Frontal cortex (tissue), 4 donors: ENCODE measurements around the gene S100A1. TPM values are rescaled to one million over a fixed set of nuclear protein-coding genes. Genes with fewer than 3 reads are reported as not detected.
"Not testable (repeated sequence)": the region's sequence is repeated elsewhere in the genome, so short reads cannot be mapped to it uniquely, and the experiment has no call there.

Source experiments
- DNase-seq, 2 donors: peaks; one replicate each; pipeline ENCODE4 v3.0.0; 2012; ENCODE audit warnings: low spot score in 2 of 2
- FAIRE-seq: peaks from 2 replicates; lab custom pipeline; 2012; peaks lifted over from hg19 to GRCh38; lab: Jason Lieb, UNC
- total RNA-seq: library from RNA; depleted of rRNA; stranded (reverse); fragments of >200 nt; gene quantifications from one replicate; pipeline ENCODE4 v1.2.3, GENCODE V29; 2014
- donor health status: control.
- donor health status: control.
- donor health status: control.

S100A1 gene
- total RNA-seq, 1 donor from 2014 or later: 1.2 TPM

DNA sequence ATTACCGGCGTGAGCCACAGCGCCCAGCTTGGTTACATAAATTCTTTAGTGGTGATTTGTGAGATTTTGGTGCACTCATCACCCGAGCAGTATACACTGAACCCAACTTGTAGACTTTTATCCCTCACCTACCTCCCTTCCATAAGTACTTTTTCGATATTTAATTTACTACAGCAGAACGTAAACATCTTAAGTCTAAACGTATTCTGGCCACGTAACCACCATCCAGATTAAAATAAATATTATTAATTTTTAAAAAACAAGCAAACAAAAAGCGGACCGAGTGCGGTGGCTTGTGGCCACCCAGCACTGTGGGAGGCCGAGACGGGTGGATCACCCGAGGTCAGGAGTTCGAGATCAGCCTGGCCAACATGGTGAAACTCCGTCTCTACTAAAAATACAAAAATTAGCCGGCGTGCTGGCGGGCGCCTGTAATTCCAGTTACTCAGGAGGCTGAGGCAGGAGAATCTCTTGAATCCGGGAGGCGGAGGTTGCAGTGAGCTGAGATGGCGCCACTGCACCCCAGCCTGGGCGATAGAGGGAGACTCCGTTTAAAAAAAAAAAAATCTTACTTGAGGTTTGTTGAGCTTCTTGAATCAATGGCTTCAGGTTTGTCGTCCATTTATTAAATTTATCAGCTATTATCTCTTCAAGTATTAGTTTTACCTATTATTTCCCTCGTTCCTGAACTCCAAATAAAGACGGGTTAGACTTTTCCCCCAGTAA is 43.6 kb downstream of the S100A1 start:
- FAIRE-seq, DNase-seq: not testable (repeated sequence)

GRCh38 chr1:153673511-153673910 is 45.3 kb downstream of the S100A1 start:
- FAIRE-seq (no peak), DNase-seq (no peak)

GRCh38 chr1:153677718-153678518 is 49.7 kb downstream of the S100A1 start:
- FAIRE-seq (no peak), DNase-seq (peak; percentile 68 to 76)

DNA sequence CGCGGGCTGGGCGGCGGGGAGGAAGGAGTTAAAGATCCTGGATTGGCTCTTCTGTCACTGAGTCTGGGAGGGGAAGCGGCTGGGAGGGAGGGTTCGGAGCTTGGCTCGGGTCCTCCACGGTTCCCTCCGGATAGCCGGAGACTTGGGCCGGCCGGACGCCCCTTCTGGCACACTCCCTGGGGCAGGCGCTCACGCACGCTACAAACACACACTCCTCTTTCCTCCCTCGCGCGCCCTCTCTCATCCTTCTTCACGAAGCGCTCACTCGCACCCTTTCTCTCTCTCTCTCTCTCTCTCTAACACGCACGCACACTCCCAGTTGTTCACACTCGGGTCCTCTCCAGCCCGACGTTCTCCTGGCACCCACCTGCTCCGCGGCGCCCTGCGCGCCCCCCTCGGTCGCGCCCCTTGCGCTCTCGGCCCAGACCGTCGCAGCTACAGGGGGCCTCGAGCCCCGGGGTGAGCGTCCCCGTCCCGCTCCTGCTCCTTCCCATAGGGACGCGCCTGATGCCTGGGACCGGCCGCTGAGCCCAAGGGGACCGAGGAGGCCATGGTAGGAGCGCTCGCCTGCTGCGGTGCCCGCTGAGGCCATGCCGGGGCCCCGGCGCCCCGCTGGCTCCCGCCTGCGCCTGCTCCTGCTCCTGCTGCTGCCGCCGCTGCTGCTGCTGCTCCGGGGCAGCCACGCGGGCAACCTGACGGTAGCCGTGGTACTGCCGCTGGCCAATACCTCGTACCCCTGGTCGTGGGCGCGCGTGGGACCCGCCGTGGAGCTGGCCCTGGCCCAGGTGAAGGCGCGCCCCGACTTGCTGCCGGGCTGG is 50.5 kb downstream of the S100A1 start, which contains the start of gene NPR1:
Gene NPR1, plus strand, starts transcription at position 170 of the 818 bp plus-strand sequence. Its CDS starts 421 bp downstream, at position 591.
- no peak for FAIRE-seq
- DNase-seq: peak; percentile 52 to 64

DNA sequence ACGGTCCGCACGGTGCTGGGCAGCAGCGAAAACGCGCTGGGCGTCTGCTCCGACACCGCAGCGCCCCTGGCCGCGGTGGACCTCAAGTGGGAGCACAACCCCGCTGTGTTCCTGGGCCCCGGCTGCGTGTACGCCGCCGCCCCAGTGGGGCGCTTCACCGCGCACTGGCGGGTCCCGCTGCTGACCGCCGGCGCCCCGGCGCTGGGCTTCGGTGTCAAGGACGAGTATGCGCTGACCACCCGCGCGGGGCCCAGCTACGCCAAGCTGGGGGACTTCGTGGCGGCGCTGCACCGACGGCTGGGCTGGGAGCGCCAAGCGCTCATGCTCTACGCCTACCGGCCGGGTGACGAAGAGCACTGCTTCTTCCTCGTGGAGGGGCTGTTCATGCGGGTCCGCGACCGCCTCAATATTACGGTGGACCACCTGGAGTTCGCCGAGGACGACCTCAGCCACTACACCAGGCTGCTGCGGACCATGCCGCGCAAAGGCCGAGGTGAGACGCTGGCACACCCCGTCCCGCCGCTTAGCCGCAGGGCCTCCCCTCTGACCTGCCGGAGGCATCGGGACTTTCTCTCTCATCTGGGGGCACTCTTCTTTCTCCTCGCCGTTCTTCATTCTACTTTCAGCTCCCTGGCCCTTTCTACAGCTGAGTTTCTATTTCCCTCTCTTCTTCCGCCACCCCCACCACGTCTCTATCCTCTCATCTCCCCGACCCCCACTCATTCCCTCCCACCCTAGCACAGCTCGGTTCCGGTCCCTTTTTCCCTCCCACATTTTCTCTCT is 51.3 kb downstream of the S100A1 start:
- FAIRE-seq (no peak), DNase-seq (no peak)

GRCh38 chr1:153680120-153680403 is 51.8 kb downstream of the S100A1 start:
- DNase-seq (no peak), FAIRE-seq (no peak)

Other genes starting within 250 kb of the S100A1 start
- 7.3 TPM for gene S100A8, start 237.4 kb upstream of the S100A1 start, total RNA-seq
- not detected for gene S100A7A, start 211.9 kb upstream of the S100A1 start, total RNA-seq
- gene S100A7, start 167.8 kb upstream of the S100A1 start, total RNA-seq: not detected
- 9.8 TPM for gene S100A6, start 92.4 kb upstream of the S100A1 start, total RNA-seq
- not detected for gene S100A5, start 87.5 kb upstream of the S100A1 start, total RNA-seq
- 1.6 TPM for gene S100A4, start 82.6 kb upstream of the S100A1 start, total RNA-seq
- not detected for gene S100A3, start 79.2 kb upstream of the S100A1 start, total RNA-seq
- not detected for gene S100A2, start 62.6 kb upstream of the S100A1 start, total RNA-seq
- gene S100A16, start 15.3 kb upstream of the S100A1 start, total RNA-seq: 13.0 TPM
- not detected for gene S100A14, start 12.1 kb upstream of the S100A1 start, total RNA-seq
- gene S100A13, start 929 bp upstream of the S100A1 start, total RNA-seq: 7.3 TPM
- gene CHTOP, start 5.6 kb downstream of the S100A1 start, total RNA-seq: 55.0 TPM
- 46.1 TPM for gene SNAPIN, start 30.3 kb downstream of the S100A1 start, total RNA-seq
- 240 TPM for gene ILF2, start 42.6 kb downstream of the S100A1 start, total RNA-seq
- gene NPR1, start 50.3 kb downstream of the S100A1 start, total RNA-seq: 0.41 TPM
- 29.8 TPM for gene INTS3, start 99.6 kb downstream of the S100A1 start, total RNA-seq
- gene SLC27A3, start 147.0 kb downstream of the S100A1 start, total RNA-seq: 14.7 TPM